Germinal center (tissue), 1 donor: ENCODE results near the gene DUSP5.
"Not testable (repeated sequence)": the region's sequence is repeated elsewhere in the genome, so short reads cannot be mapped to it uniquely, and the experiment has no call there.

ENCODE experiments used
- DNase-seq: peaks from one replicate; pipeline ENCODE4 v3.0.0; 2012; ENCODE audit warnings: mixed read lengths, low spot score

The DUSP5 gene, protein sequence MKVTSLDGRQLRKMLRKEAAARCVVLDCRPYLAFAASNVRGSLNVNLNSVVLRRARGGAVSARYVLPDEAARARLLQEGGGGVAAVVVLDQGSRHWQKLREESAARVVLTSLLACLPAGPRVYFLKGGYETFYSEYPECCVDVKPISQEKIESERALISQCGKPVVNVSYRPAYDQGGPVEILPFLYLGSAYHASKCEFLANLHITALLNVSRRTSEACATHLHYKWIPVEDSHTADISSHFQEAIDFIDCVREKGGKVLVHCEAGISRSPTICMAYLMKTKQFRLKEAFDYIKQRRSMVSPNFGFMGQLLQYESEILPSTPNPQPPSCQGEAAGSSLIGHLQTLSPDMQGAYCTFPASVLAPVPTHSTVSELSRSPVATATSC

DNA sequence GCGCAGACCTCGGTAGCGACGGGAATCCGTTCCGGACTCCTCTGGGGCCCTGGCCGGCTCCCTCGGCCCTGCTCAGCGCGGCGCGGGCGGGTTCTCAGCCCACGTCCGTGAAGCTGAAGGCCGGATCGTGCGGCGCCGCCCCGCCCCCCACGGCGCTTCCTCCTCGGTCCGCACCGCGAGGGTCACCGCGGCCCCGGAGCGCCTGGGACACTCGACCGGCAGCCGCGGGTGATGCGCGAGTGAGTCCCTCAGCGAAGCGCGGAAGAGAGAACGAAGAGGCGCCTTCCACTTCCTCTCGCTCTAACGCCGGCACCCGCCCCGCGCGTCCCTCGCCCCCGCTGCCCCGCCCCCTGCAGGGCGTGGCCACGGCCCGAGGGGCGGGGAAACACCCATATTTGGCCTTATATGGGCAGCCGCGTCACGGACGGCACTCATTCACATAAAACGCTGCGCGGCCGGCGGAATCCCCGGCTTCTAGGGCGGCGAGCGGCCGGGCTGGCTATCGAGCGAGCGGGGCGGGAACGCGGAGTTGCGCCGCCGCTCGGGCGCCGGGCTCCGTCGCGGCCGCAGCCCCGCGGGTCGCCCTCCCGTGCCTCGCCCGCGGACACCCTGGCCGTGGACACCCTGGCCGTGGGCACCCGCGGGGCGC, at the start of gene DUSP5:
TSS of gene DUSP5 (plus strand) at position 470 of the 649 bp plus-strand sequence. CDS start 215 bp downstream, outside the sequence.
- DNase-seq, result peak; percentile 96

DNA sequence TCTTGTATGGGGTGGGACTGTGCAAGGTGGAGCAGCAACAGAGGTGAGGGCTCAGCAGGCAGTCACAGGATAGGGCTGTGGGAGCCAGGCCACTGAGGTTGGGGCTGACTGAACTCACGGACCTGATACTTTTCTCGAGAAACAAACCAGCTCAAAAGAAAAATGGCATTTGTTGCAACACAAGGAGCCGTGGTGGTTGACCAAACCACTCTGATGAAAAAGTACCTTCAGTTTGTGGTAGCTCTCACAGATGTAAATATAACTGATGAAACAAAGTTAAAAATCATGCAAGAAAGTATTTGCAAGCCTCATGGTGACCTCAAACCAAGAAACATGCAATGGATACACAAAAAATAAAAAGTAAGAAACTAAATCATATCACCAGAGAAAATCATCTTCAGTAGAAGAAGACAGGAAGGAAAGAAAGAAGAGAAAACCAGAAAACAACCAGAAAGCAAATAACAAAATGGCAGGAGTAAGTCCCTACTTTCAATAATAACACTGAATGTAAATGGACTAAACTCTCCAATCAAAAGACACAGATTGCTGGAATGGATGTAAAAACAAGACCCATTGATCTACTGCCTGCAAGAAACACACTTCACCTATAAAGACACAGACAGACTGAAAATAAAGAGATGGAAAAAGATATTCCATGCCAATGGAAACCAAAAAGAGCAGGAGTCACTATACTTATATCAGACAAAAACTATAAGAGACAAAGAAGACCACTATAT, 48.9 kb upstream of the DUSP5 start:
- DNase-seq, result no peak

DNA sequence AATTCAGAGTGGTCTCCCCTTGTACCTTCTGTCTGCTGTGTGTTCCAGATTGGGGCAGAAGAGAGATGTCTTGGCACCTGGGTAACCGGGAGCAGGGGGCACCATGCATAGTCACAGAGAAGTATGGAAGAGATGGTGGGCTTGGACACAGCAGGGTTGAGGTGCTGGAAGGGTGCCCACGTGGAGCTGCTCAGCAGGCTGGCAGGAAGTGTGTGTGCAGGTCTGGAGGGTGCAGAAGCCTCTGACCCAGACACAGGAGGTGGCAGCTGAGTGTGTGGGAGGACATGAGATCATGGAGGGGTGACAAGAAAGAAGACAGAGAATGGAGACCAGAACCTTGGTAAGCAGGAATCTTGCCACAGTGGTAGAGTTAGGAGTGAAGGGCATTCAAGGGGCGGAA, 42.3 kb upstream of the DUSP5 start:
- DNase-seq, result no peak

DNA sequence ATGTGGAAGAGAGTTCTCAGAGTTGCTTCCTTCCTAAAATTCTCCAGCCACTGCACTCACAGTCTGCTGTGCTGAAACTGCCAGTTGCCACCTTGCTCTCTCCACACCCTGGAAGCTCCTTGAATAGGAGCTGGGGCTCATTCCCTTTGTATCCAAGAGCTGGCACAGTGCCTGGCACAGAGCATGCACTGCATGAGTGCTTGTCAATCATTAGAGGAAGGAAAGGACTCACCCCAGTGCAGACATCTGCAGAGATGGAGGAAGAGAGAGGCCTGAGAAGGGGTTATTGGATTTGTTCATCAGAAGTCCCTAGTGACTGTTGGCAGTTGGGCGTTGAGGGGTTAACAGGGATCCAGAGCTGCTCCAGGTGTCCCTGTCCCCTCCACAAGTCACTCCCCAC, 41.7 kb upstream of the DUSP5 start:
- no peak for DNase-seq

DNA sequence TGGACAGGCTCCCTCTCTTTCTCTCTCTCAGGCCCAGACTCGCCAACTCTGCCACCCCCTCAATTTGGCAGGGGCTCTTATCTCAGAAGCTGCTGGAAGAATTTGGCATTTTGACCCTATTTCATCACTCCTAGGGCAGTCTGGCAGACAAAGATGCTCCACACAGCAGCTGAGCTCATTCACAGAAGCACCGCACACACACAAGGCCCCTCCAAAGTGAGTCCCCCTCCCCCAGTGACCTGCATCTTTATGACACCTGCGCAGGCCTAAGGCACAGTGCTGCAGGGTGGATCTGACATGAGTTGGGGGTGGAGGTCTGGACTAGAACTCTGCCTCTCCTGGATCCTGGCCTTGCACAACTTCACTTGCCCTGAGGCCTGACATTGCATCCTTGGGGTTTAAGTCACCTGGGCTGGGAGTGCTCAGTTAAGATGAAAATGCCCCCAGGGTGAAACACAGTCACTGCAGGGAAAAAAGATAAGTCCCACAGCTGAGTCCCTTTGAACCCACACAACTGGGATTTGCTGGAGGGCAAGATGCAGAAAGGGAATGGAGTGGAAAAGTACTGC, 41.1 kb upstream of the DUSP5 start:
- DNase-seq, result no peak

DNA sequence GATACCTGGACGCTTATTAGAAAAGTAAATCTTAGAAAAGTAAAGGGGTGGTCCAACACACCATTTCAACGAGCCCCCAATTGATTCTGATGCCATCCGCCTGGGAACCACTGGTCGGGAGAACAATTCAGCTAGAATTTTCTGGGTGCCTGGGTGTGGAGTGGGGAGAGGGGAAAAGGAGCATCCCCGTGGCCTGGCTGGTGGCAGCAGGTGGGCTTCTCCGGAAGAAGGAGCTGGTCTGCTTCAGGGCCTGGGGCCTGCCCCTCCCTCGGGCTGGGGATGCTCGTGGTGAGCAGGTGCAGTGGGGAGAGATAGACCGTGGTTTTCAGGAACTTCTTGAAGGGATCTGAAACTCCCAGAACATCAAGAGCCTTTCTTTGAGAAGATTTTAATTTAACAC, 39.9 kb upstream of the DUSP5 start:
- peak; percentile 26 for DNase-seq

DNA sequence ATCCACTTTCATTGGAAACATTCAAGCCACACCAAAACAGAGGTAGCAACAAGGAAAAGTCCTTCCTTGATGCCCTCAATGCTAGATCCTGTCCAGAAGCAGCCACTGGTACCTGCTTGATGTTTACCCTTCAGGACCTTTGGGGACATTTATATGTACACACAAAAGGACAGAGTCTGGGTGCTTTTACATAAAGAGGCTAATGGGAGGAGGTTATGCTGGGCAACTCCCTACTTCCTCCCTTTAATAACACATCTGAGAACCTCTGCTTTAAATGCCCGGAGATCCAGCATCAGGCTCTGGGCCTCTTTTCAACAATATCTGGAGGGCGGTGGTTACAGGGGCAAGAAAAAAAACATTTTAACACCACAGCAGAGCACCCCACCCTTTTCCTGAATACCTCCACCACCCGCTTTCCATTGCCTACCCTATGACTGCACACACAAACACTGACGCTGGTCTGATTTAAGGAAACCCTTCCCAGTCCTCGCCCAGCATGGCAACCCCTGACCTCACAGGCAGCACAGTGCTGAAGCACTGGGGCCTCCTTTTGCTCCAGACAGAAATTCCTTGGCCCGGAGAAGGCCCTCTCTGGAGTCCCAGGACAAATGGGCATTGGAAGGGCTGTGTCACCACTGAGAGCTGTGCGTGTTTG, 39.3 kb upstream of the DUSP5 start:
- DNase-seq, result no peak

DNA sequence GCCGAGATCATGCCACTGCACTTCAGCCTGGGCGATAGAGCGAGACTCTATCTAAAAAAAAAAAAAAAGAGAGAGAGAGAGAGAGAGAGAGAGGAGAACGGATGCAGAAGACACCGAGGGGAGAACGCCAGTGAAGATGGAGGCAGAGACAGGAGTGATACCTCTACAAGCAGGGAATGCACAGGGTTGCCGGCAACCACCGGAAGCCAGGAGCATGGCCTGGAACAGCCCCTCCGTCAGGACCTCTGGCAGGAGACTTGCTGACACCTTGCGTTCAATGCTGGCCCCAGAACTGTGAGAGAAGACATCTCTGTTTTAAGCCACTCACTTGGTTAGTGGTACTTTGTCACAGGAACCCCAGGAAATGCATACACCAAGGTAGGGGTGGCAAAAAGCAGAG, 38.1 kb upstream of the DUSP5 start:
- DNase-seq, result no peak

DNA sequence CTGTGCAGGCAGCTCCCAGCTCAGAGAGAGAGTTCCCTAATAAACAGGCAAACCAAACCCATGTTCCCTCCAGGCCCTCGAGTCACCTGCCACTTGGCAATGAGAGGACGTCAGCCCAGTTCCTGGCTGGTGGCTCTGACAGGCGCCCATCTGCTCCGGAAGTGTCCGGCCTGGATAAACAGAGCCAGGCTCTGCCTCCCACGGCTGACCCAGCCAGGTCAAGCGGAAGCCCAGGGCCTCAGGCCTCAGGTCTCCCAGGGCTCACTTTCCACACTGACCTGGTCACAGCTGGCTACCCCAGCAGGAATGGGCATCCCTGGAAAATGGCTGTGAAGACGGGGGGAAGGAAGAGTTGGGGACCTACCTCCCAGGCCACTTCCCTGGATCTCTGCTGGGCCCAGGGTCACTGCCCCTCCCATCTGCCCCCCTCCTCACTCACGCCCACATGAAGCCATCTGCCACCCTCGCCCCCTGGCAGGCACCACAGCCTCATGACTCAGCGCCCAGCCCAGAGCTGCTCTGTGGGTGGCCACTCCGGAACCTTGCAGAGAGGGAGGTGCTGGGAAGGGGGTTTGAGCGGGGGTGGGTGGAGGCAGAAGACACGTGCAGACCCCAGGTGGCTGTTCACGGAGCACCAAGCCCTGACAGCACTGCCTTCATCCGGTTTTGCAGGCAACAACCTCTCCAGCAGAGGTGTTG, 37.4 kb upstream of the DUSP5 start:
- peak; percentile 26 for DNase-seq

DNA sequence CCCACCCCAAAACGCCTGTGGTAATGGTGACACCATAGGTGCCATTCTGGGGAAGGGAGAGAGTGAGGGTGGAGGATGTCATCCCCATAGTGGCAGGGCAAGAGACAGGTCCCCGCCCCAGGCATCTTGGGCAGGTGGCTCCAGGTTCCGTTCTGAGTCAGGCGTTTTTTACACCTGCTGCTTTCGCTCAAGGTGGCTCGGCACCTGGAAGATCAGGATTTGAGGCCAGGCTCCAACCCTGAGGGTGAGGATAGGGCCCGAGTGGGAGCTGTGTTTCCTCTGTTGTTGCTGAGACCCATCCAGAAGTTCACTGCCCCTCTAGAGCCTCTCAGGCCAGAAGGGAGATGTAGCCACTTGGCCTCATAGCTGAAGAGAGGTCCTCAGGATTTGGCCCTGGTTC, 36.6 kb upstream of the DUSP5 start:
- DNase-seq, result no peak

DNA sequence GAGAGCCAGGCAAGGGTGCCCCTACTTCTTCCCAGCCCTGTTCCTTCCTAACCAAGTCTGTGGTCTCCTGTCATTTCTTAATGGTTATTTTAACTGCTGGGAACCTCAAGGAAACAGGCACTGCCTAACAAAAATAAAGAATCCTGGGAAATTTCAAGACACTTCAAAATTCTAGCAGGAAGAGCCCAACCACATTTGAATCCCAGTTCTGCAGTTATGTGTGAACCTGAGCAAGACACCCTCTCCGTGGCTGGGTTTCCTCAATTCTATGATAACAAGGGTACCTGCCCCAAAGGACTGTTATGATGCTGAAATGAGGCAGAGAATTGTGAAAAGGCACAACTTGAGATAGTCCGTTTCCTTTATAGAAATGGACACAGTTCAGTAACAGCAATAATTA, 36.2 kb upstream of the DUSP5 start:
- DNase-seq, result no peak

DNA sequence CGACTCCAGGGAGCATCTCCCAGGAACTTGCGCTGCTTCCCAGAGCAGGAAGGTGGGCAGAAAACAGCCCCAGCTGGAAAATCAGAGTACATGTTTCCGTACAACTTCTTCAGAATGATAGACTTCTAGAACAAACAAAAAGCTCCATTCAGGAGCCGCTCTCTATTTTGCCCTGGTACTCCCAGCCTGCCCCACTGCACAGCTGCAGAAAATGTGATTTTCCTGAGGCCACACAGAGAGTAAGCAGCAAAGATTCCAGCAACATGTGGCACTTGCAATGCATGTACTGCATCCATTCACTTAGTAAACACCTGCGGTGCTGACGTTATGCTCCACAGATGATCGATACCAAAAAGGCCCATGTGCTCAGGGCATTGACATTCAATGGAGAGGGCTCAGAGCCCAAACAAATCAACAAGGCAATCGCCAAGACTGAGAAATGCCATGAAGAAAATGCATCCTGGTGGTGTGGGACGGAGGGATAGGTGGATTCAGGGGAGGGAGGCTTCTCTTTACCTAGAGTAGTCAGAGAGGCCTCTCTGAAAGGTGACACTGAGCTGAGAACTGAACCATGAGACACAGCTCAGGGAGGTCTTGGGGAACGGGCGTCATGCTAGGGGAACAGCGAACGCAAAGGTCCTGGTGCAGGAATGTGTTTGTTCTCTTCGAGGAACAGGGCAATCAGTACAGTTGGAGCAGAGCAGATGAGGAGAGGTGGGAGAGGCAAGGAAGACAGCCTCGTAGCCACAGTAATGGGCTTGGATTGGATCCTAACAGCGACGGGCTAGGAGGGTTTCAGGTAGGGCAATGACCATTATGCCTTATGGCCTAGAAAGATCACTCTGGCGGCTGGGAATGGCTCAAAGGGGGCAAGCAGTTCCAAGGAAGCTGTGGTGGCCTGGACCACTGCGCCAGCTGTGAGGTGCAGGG, 35.3 kb upstream of the DUSP5 start:
- no peak for DNase-seq

DNA sequence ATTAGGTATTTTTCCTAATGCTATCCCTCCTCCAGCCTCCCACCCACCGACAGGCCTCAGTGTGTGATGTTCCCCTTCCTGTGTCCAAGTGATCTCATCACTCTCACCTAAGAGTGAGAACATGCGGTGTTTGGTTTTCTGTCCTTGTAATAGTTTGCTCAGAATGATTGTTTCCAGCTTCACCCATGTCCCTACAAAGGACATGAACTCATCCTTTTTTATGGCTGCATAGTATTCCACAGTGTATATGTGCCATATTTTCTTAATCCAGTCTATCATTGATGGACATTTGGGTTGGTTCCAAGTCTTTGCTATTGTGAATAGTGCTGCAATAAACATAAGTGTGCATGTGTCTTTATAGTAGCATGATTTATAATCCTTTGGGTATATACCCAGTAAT, 29.4 kb upstream of the DUSP5 start:
- DNase-seq, result not testable (repeated sequence)

DNA sequence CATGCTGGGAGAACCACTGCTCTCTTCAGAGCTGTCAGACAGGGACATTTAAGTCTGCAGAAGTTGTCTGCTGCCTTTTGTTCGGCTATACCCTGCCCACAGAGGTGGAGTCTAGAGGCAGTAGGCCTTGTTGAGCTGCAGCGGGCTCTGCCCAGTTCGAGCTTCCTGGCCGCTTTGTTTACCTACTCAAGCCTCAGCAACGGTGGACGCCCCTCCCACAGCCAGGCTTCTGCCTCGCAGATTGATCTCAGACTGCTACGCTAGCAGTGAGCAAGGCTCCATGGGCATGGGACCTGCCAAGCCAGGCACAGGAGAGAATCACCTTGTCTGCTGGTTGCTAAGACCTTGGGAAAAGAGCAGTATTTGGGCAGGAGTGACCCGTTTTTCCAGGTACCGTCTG, 27.2 kb upstream of the DUSP5 start:
- DNase-seq, result not testable (repeated sequence)

DNA sequence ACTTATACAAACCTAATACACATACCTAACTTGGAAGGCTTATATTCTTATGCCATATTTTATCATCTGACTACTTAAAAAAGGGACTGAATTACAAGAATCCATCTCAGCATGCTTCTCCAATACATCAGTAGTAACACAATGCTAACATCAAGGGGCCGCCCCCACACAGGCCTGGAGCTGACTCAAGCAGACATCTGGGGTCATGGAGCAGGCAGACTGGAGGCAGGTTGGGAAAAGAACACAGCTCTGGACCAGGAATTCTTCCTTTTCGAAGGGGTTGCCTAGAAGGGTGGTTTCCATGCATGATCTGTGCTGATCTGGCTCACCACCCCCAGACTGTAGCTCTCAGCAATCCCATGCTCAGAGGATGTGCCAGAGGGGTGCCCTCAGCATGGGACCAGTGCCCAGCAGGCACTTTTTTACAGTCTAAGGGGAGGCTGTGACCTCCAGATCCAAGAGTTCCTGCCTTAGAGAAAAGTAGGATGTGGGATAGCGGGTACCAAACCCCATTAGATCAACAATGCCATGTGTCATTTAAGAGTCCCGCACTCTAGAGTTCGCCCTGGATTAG, 26.1 kb upstream of the DUSP5 start:
- DNase-seq, result no peak

DNA sequence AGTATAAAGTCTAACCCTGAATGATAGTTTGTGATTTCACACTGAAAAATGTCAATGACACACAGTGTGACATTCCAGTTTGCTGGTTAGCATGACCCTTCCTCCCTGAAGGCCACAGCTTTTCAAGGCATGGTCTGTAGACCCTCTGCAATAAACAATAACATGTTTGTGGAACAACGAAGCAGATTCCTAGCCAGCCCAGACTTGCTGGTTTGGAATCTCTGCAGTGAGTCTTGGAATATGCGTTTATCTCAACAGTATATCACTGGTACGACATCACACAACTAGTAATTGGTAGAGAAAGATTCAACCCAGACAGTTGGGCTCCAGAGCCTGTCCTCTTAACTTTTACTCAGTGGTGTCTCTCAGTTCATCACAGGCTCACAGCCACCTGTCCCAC, 23.7 kb upstream of the DUSP5 start:
- DNase-seq, result no peak

DNA sequence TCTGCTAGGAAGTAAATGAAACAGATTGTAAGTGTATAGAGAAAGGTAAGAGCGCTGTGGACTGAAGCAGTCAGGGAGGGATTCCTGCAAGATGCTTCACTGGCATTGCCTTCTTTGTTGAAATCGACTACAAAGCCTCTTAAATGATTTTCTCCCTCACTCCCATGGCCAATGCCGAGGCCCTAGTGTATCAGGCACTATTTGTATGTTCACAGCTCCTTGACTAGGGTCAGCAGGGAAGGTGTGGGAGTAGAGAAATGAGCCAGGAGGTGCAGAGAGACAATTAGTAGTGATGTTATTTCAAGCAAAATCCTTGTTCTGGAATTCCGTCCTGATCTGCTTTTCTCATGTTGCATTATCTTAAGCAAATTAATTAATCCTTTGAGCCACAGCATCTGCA, 22.9 kb upstream of the DUSP5 start:
- no peak for DNase-seq

DNA sequence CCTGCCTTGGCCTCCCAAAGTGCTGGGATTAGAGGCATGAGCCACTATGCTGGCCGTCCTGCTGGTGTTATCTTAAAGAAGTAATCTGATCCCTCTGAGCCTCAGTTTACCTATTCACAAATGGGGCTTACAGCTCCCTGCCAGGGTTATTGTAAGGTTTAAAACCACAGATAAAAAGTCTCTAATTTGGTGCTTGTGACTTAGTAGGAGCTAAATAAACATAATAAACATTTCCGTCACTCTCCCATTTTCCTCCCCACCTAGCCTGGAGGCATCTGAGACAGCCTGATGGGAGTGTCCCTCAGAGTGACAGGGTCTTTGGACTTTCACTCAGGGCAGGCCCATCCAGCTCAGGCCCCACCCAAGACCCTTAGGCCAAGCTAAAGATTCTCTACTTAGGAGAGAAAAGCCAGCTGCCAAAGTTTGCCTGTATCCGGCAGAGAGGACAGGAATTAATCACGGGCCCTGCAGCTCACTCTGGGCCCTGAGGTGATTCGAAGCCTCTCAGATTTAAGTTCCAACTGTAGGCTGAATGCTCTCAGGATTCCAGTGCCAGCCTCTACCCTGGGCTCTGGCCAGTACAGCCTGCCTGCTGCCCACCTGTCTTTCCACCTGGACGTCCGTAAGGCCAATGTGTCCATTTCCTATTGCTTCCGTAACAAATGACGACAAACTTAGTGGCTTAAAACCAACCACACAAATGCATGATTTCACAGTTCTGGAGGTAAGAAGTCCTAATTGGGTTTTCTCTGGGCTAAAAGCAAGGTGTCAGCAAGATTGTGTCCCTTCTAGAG, 21.8 kb upstream of the DUSP5 start:
- no peak for DNase-seq

DNA sequence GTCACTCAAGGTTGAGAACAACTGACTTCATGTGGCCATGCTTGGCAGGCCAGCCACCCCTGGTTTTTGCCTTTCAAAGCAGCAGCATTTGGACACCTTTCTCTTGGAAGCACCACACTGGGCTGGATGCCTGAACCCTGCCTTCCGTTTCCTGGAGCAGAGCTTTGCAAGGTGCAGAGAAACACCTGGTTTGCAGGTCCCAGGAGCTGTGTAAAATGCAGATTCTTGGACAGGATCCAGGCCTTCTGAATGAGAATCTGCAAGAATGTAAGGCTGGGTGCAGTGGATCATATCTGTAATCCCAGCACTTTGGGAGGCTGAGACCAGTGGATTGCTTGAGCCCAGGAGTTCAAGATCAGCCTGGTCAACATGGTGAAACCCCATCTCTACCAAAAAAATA, 18.0 kb upstream of the DUSP5 start:
- DNase-seq, result no peak
